Left lung (tissue), 14 donors: ENCODE data around the gene C2CD4A. TPM values are rescaled to one million over a fixed set of nuclear protein-coding genes. Genes with fewer than 3 reads are reported as not detected.
A peak's percentile ranks its signal among the peaks of the same experiment; 100 is the strongest.

ENCODE experiments used
- ATAC-seq: fragments of 200-7000 bp; cut with Tn5 transposase; one replicate; pipeline ENCODE4 v1.9.1; 2020; ENCODE audit warnings: moderate library complexity
- DNase-seq, 4 donors: peaks; one replicate each; pipeline ENCODE4 v3.0.0-alpha.2; 2013 to 2020
- H3K27ac ChIP-seq, 2 donors: fragments of 200-600 bp; sonication (generic) in 1 of 2; one replicate each; pipeline versions ENCODE4 v1.5.0 to v1.8.0; 2020 to 2021
- H3K27me3 ChIP-seq, 2 donors: fragments of 200-600 bp; sonication (generic) in 1 of 2; one replicate each; pipeline versions ENCODE4 v1.5.0 to v1.8.0; 2020 to 2021
- H3K36me3 ChIP-seq, 2 donors: fragments of 200-600 bp; sonication (generic) in 1 of 2; one replicate each; pipeline versions ENCODE4 v1.5.0 to v1.8.0; 2020 to 2021
- H3K4me1 ChIP-seq, 2 donors: fragments of 200-600 bp; one replicate each; pipeline ENCODE4 v1.8.0; 2021
- H3K4me3 ChIP-seq, 2 donors: fragments of 200-600 bp; sonication (generic) in 1 of 2; one replicate each; pipeline versions ENCODE4 v1.5.0 to v1.8.0; 2020 to 2021; ENCODE audit warnings: mild to moderate bottlenecking in 1 of 2
- H3K9me3 ChIP-seq, 2 donors: fragments of 200-600 bp; sonication (generic) in 1 of 2; one replicate each; pipeline versions ENCODE4 v1.5.0 to v1.8.0; 2020 to 2021
- intact Hi-C, 2 donors: fragments of 100-400 bp; cut with DNase I; formaldehyde crosslinking; loops; one replicate each; pipeline versions ENCODE4 v1.11.2 to v1.14.2; 2022
- long read RNA-seq, 12 donors: library from polyadenylated mRNA in 2 of 12; unstranded in 2 of 12; transcript quantifications; one replicate each; pipeline ENCODE4 v2.0.0 and lab custom pipeline, GENCODE V29; 2019 to 2026
- polyA plus RNA-seq, 6 donors: library from polyadenylated mRNA; unstranded; fragments of 120-200 nt; gene quantifications; one replicate each; pipeline ENCODE4 v1.2.1, GENCODE V29; 2013; ENCODE audit not compliant: insufficient read length in 6 of 6
- total RNA-seq, 2 donors: library from RNA; stranded (reverse); fragmentation: NEBNext Ultra II Directional; extraction: Animal tissue kit (Norgen Biotek cat#: 25700); gene quantifications; one replicate each; pipeline ENCODE4 v1.2.1, GENCODE V29; 2021
- TF ChIP-seq, protein P1 (sequence below), 2 donors: fragments of 200-600 bp; sonication (generic) in 1 of 2; IDR thresholded peaks; one replicate each; pipeline versions ENCODE4 v1.5.0 to v1.8.0; 2021; ENCODE audit warnings: antibody characterized with exemption in 2 of 2
- donor health status: DM: no; HTN: yes; CAD: no.
- donor health status: DM: no; HTN: no; CAD: no.

The C2CD4A gene, protein sequence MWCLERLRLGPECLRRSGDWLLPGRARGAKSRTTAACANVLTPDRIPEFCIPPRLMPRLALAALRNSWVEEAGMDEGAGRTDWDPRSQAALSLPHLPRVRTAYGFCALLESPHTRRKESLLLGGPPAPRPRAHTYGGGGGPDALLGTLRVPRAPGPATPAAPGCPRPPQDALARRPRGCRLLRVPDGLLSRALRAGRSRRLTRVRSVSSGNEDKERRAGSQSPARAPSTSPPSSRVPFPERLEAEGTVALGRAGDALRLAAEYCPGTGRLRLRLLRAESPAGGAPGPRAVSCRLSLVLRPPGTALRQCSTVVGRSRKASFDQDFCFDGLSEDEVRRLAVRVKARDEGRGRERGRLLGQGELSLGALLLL
- total RNA-seq (under 1 TPM; 0.44 to 0.79 TPM), polyA plus RNA-seq (under 1 TPM in 4 of 6 donors, not detected in 2; 0.05 to 0.10 (median 0.06) TPM)
- long read RNA-seq, donor 1, result 0 reads
- long read RNA-seq, donor 2, result 0 reads
- long read RNA-seq, donor 3, result 0 reads
- long read RNA-seq, donor 4, result 0 reads
- long read RNA-seq, donor 5, result 0 reads
- long read RNA-seq, donor 6, result 0 reads
- long read RNA-seq, donor 7, result 0 reads
- long read RNA-seq, donor 8, result 0 reads
- long read RNA-seq, donor 9, result 0 reads
- long read RNA-seq, donor 10, result 0 reads
- long read RNA-seq, donor 11, result 0 reads
- long read RNA-seq, donor 12, result 0 reads

DNA sequence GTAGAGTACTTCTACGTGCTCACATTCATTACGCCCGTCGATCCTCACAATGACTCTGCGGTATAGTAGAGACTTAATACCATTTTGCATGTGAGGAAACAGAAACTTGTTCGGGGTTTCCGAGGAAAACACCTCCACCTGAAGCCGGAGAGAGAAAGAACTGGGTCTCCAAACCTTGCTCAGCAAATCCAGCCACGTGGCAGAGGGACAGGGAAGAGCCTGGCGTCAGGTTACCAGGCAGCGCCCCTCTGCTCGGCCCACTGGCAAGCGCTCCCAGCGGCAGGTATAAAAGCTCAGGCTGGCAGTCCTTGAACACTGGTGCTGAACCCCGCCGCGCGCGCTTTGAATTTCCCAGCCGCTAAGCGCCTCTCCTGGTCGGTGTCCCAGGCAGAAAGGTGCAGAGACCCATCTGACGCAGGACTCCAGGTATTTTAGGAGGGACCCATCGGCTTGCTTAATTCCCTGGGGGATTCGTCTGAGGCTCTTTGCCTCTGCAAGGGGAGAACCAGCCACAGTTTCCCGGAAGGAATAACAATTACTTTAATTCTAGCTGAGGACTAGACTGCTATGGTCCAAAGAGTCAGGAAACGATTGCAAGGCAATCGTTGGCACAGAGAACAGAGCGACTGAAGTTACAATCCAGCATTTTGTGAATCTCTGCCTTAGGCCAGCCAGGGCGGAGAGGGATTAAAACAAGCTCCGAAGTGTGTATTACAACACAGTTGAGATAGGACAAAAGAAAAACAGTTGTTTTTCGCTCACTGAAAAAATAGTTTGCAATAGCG, at the start of gene C2CD4A:
Gene C2CD4A (plus strand): TSS at position 315 of the 785 bp plus-strand sequence. CDS start 637 bp downstream, outside the sequence.
- ATAC-seq (peak; percentile 80), DNase-seq (peak in 3 of 4 donors; percentile 79 to 91 (median 84))
- H3K4me3 ChIP-seq, result peak within 1 kb of the TSS; percentile 27 to 57
- H3K36me3 ChIP-seq, result no peaks in the 10 kb centered on the region
- peaks cover 0 to 46% of the 10 kb centered on the region in 2 donors for H3K27me3 ChIP-seq
- H3K4me1 ChIP-seq, result peaks cover 11 to 31% of the 10 kb centered on the region in 2 donors
- TF ChIP-seq, protein P1, sequence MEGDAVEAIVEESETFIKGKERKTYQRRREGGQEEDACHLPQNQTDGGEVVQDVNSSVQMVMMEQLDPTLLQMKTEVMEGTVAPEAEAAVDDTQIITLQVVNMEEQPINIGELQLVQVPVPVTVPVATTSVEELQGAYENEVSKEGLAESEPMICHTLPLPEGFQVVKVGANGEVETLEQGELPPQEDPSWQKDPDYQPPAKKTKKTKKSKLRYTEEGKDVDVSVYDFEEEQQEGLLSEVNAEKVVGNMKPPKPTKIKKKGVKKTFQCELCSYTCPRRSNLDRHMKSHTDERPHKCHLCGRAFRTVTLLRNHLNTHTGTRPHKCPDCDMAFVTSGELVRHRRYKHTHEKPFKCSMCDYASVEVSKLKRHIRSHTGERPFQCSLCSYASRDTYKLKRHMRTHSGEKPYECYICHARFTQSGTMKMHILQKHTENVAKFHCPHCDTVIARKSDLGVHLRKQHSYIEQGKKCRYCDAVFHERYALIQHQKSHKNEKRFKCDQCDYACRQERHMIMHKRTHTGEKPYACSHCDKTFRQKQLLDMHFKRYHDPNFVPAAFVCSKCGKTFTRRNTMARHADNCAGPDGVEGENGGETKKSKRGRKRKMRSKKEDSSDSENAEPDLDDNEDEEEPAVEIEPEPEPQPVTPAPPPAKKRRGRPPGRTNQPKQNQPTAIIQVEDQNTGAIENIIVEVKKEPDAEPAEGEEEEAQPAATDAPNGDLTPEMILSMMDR (IDR thresholded peaks at IDR 0.05), result no peak
- H3K9me3 ChIP-seq, result no peaks in the 10 kb centered on the region
- peak within 1 kb of the TSS in 1 of 2 donors; percentile 33 for H3K27ac ChIP-seq
- intact Hi-C loops, result no loop called here

DNA sequence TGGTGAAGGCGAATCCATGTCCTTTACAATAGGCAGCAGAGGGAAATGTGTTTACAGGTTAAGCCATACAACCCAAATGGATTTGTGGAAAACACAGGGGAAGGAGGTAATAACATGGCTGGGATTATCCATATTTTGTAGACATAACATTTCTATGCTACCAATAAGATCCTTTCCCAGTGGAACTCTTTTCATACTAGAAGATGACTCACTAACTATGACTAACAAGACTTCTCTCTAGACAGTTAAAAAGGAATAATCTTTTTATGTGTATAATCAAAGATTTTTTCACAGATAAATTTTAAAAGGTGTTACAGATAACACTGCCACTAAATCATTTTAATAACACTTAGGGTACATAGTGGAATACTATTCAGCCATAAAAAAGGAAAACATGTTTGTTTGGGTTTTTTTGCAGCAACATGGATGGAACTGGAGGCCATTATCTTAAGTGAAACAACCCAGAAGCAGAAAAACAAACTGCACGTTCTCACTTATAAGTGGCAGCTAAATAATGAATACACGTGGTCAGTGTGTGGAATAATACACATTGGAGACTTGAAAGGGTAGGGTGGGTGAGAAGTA, 46.1 kb upstream of the C2CD4A start:
- ATAC-seq, result no peak

DNA sequence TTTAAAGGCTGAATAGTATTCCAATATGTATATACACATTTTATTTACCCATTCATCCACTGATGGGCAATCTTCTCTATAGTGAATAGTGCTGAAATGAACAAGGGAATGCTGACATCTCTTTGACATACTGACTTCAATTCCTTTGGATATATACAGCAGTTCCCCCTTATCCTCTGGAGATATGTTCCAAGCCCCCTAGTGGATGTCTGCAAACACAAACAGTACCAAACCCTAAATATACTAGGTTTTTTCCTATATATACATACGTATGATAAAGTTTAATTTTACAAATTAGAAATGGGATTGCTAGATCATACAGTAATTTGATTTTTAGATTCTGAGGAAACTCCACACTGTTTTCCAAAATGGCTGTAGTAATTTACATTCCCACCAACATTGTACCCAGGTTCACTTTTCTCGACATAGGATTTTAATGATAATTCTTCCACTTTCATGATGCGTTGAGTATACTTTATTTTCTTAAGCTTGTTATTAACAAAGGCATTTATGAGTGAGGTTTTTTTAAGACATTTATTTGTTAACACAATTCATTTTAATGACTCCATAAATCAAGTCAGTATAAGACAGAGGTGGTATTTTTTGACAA, 44.7 kb upstream of the C2CD4A start:
- Histone ChIP-seq H3K27ac (no peak overlapping the region), H3K9me3 (no peaks in the 10 kb centered on the region), H3K36me3 (peaks cover 0 to 38% of the 10 kb centered on the region in 2 donors), H3K4me3 (no peak overlapping the region), H3K27me3 (no peaks in the 10 kb centered on the region), H3K4me1 (peaks cover 0 to 6% of the 10 kb centered on the region in 2 donors)
- DNase-seq, result no peak
- intact Hi-C loops, result no loop called here
- TF ChIP-seq, protein P1 (IDR thresholded peaks at IDR 0.05), result peak in 1 of 2 donors; percentile 19
- ATAC-seq, result no peak

More for the DNA sequence above, 46.1 kb upstream of the C2CD4A start:
- intact Hi-C loops, result no loop called here
- Histone ChIP-seq H3K27me3 (no peaks in the 10 kb centered on the region), H3K4me1 (no peaks in the 10 kb centered on the region), H3K27ac (no peak overlapping the region), H3K9me3 (no peaks in the 10 kb centered on the region), H3K36me3 (peaks cover 0 to 38% of the 10 kb centered on the region in 2 donors), H3K4me3 (no peak overlapping the region)
- TF ChIP-seq, protein P1 (IDR thresholded peaks at IDR 0.05), result no peak
- no peak for DNase-seq

DNA sequence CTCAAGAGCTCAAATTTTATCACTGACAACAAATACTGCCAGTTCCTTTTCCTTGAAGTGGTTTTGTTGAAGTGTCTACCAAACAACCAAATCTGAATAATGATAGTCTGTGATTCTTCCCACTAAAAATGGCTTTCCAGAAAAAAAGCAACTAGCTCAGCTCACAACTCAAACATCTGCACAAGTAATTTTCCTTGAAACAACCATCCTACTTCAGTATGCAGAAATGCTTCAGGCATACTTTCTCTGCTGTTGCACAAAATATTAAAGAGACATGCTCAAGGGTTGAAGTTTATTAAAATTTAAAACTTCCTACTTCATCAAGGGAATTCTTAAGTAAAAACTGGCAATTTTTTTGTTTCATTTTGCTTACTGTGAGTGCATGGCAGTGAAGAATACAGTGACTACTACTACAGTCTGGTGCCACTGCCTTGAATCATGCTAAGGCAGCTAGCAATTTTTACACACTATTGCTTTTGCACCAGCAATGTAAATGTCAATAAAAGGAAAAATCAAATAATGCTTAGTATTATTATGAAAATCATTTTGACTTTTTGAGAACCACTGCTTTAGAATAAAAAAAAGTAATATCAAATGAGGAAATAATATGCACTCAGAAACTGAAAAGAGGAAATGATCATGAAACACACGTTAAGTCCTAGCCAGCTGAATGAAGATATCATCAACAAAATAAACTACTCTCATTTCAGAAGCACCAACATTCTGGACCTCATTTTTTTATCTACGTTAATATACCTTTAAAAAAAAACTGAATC, 40.1 kb upstream of the C2CD4A start:
- no peak for ATAC-seq
- H3K4me1 ChIP-seq, result peaks cover 0 to 7% of the 10 kb centered on the region in 2 donors
- no peak for DNase-seq
- H3K27me3 ChIP-seq, result no peaks in the 10 kb centered on the region
- intact Hi-C loops, result no loop called here
- H3K4me3 ChIP-seq, result no peak overlapping the region
- no peak overlapping the region for H3K27ac ChIP-seq
- H3K9me3 ChIP-seq, result no peaks in the 10 kb centered on the region
- H3K36me3 ChIP-seq, result peaks cover 0 to 21% of the 10 kb centered on the region in 2 donors
- TF ChIP-seq, protein P1 (IDR thresholded peaks at IDR 0.05), result no peak
